Liver (tissue), 9 donors: ENCODE measurements around the gene TMEM141. TPM values are rescaled to one million over a fixed set of nuclear protein-coding genes. Genes with fewer than 3 reads are reported as not detected.

Experiments used
- DNase-seq: peaks from one replicate; pipeline ENCODE4 v3.0.0-alpha.2; 2017; ENCODE audit warnings: low spot score
- H3K27ac ChIP-seq, 2 donors: one replicate each; pipeline ENCODE4 v1.7.0; 2013; ENCODE audit warnings: inconsistent platforms in 2 of 2, low read length in 2 of 2, control low read depth in 1 of 2, low read depth in 1 of 2, mild to moderate bottlenecking in 1 of 2
- H3K27me3 ChIP-seq, 4 donors: one replicate each; pipeline versions ENCODE4 v1.6.1 to v1.7.0; 2013; ENCODE audit warnings: low read length in 3 of 4, inconsistent platforms in 1 of 4, mild to moderate bottlenecking in 1 of 4, moderate library complexity in 1 of 4; ENCODE audit not compliant: control insufficient read depth in 4 of 4, insufficient read depth in 4 of 4
- H3K36me3 ChIP-seq, 4 donors: one replicate each; pipeline versions ENCODE4 v1.6.1 to v1.7.0; 2013; ENCODE audit warnings: low read length in 3 of 4, mild to moderate bottlenecking in 3 of 4, low read depth in 1 of 4, moderate library complexity in 1 of 4; ENCODE audit not compliant: control insufficient read depth in 4 of 4, insufficient read depth in 3 of 4
- H3K4me1 ChIP-seq, 4 donors: one replicate each; pipeline versions ENCODE4 v1.6.1 to v1.7.0; 2013; ENCODE audit warnings: low read length in 3 of 4, mild to moderate bottlenecking in 3 of 4, moderate library complexity in 1 of 4; ENCODE audit not compliant: control insufficient read depth in 4 of 4, insufficient read depth in 4 of 4
- H3K4me3 ChIP-seq, 3 donors: one replicate each; pipeline versions ENCODE4 v1.6.1 to v1.7.0; 2013; ENCODE audit warnings: low read length in 3 of 3, control low read depth in 1 of 3, low read depth in 1 of 3, mild to moderate bottlenecking in 1 of 3
- H3K9ac ChIP-seq, 2 donors: one replicate each; pipeline ENCODE4 v1.7.0; 2013; ENCODE audit warnings: low read length in 2 of 2, mild to moderate bottlenecking in 2 of 2, moderate library complexity in 2 of 2, control low read depth in 1 of 2, low read depth in 1 of 2
- H3K9me3 ChIP-seq, 4 donors: one replicate each; pipeline versions ENCODE4 v1.6.1 to v1.7.0; 2013; ENCODE audit warnings: low read length in 3 of 4; ENCODE audit not compliant: control insufficient read depth in 4 of 4
- EGR1 ChIP-seq, 2 donors: IDR thresholded peaks; 2 replicates each; pipeline ENCODE4 v1.6.1; 2016 to 2018; ENCODE audit warnings: antibody characterized with exemption in 2 of 2, low read depth in 2 of 2
- FOXA1 ChIP-seq: IDR thresholded peaks from 2 replicates; pipeline ENCODE4 v1.6.1; 2016; ENCODE audit warnings: antibody characterized with exemption
- FOXA2 ChIP-seq: IDR thresholded peaks from 2 replicates; pipeline ENCODE4 v1.6.1; 2016; ENCODE audit warnings: antibody characterized with exemption
- GABPA ChIP-seq, 2 donors: IDR thresholded peaks in 1 of 2; conservative IDR thresholded peaks in 1 of 2; 2 replicates each; pipeline ENCODE4 v1.6.1; 2016; ENCODE audit warnings: antibody characterized with exemption in 2 of 2, mild to moderate bottlenecking in 1 of 2, moderate library complexity in 1 of 2
- HNF4A ChIP-seq, 2 donors: conservative IDR thresholded peaks; 2 replicates each; pipeline ENCODE4 v1.6.1; 2016; ENCODE audit warnings: antibody characterized with exemption in 2 of 2, mild to moderate bottlenecking in 2 of 2
- HNF4G ChIP-seq: IDR thresholded peaks from 2 replicates; pipeline ENCODE4 v1.6.1; 2016; ENCODE audit warnings: antibody characterized with exemption
- JUND ChIP-seq, 2 donors: IDR thresholded peaks; 2 replicates each; pipeline ENCODE4 v1.6.1; 2016; ENCODE audit warnings: antibody characterized with exemption in 2 of 2
- NR2F2 ChIP-seq: IDR thresholded peaks from 2 replicates; pipeline ENCODE4 v1.6.1; 2016; ENCODE audit warnings: antibody characterized with exemption
- RAD21 ChIP-seq, 2 donors: IDR thresholded peaks; 2 replicates each; pipeline ENCODE4 v1.6.1; 2016; ENCODE audit warnings: antibody characterized with exemption in 2 of 2, mild to moderate bottlenecking in 2 of 2
- RXRA ChIP-seq, 2 donors: IDR thresholded peaks; 2 replicates each; pipeline ENCODE4 v1.6.1; 2017 to 2018; ENCODE audit warnings: antibody characterized with exemption in 2 of 2, mild to moderate bottlenecking in 1 of 2
- SP1 ChIP-seq: IDR thresholded peaks from 2 replicates; pipeline ENCODE4 v1.6.1; 2018; ENCODE audit warnings: antibody characterized with exemption, mild to moderate bottlenecking
- TAF1 ChIP-seq: conservative IDR thresholded peaks from 2 replicates; pipeline ENCODE4 v1.6.1; 2016; ENCODE audit warnings: antibody characterized with exemption, mild to moderate bottlenecking
- YY1 ChIP-seq: IDR thresholded peaks from 2 replicates; pipeline ENCODE4 v1.6.1; 2016; ENCODE audit warnings: antibody characterized with exemption, mild to moderate bottlenecking
- WGBS: extraction: QIAGEN DNeasy Blood & Tissue Kit; methylation state at CpG from one replicate; pipeline ENCODE4 v1.1.7; 2013; 5-methylcytosine and 5-hydroxymethylcytosine counted together
- polyA plus RNA-seq, 2 donors: library from polyadenylated mRNA; stranded (reverse) in 1 of 2; unstranded in 1 of 2; fragments of 200-250 nt in 1 of 2; fragments of >200 nt in 1 of 2; fragmentation: Nextera tagmentation in 1 of 2; extraction: Ambion mirVana in 1 of 2; gene quantifications; one replicate each; pipeline versions ENCODE4 v1.2.1 to v1.2.3, GENCODE V29; 2013 to 2015
- total RNA-seq, 2 donors: library from RNA; depleted of rRNA; stranded (reverse); fragments of >200 nt; gene quantifications; one replicate each; pipeline ENCODE4 v1.2.3, GENCODE V29; 2014
- TF ChIP-seq, protein P1 (sequence below): IDR thresholded peaks from 2 replicates; pipeline ENCODE4 v1.6.1; 2016; ENCODE audit warnings: antibody characterized with exemption, mild to moderate bottlenecking
- TF ChIP-seq, protein P2 (sequence below): IDR thresholded peaks from 2 replicates; pipeline ENCODE4 v1.6.1; 2016; ENCODE audit warnings: antibody characterized with exemption
- TF ChIP-seq, protein P3 (sequence below): fragments of 150-350 bp; IDR thresholded peaks from 2 replicates; pipeline ENCODE4 v1.5.1; 2017; ENCODE audit warnings: improper control_type of control experiment, low read depth, low read length; ENCODE audit not compliant: missing input control
- donor health status: healthy.
- donor health status: healthy.
- donor health status: healthy.
- donor health status: healthy.
- donor health status: healthy.

The TMEM141 gene
- total and polyA plus RNA-seq, 4 donors = 32.2 to 74.7 (median 66.2) TPM

DNA sequence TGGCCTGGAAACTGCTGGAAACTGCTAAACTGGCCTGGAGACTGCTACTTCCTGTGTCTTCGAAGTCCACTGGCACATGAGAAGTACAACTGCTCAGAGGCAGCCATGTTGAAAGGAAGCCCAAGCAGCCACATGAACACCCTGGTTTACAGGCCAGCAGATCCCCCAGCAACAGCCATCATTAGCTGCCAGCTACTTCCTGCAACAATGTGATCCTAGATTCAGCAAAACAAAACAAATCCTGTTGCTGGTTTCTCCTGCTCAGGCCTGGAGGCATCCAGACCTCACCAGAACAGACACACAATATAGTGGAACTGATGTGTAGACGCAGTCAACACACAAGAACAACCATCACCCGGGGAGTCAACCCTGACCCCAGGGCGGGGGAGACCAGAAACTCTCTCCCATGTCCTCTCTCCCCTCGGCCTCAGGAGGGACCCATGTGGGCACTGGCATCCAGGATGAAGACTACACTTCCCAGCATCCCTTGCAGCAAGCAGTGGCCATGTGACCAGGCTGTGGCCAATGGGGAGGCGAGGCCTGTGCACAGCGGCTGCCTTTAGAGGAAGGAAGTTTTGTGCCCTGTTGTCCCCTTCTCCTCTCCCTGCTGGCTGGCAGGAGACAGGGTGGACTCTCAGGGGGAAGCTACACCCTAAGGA is 17.6 kb upstream of the TMEM141 start:
- WGBS = 86% methylated on average over 7 of the region's 7 CpGs
- no peaks in the 10 kb centered on the region for H3K27me3 ChIP-seq
- no peak for DNase-seq
- no peaks in the 10 kb centered on the region for H3K36me3 ChIP-seq
- H3K9ac ChIP-seq = no peak overlapping the region
- TF ChIP-seq FOXA2 (no peak), YY1 (no peak), SP1 (no peak)
- TF ChIP-seq, protein P1, sequence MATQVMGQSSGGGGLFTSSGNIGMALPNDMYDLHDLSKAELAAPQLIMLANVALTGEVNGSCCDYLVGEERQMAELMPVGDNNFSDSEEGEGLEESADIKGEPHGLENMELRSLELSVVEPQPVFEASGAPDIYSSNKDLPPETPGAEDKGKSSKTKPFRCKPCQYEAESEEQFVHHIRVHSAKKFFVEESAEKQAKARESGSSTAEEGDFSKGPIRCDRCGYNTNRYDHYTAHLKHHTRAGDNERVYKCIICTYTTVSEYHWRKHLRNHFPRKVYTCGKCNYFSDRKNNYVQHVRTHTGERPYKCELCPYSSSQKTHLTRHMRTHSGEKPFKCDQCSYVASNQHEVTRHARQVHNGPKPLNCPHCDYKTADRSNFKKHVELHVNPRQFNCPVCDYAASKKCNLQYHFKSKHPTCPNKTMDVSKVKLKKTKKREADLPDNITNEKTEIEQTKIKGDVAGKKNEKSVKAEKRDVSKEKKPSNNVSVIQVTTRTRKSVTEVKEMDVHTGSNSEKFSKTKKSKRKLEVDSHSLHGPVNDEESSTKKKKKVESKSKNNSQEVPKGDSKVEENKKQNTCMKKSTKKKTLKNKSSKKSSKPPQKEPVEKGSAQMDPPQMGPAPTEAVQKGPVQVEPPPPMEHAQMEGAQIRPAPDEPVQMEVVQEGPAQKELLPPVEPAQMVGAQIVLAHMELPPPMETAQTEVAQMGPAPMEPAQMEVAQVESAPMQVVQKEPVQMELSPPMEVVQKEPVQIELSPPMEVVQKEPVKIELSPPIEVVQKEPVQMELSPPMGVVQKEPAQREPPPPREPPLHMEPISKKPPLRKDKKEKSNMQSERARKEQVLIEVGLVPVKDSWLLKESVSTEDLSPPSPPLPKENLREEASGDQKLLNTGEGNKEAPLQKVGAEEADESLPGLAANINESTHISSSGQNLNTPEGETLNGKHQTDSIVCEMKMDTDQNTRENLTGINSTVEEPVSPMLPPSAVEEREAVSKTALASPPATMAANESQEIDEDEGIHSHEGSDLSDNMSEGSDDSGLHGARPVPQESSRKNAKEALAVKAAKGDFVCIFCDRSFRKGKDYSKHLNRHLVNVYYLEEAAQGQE = no peak
- H3K27ac ChIP-seq = no peak overlapping the region
- peaks cover 4 to 8% (median 5%) of the 10 kb centered on the region in 4 donors for H3K9me3 ChIP-seq
- H3K4me1 ChIP-seq = peaks cover 0 to 2% (median 0%) of the 10 kb centered on the region in 4 donors
- no peak overlapping the region for H3K4me3 ChIP-seq

DNA sequence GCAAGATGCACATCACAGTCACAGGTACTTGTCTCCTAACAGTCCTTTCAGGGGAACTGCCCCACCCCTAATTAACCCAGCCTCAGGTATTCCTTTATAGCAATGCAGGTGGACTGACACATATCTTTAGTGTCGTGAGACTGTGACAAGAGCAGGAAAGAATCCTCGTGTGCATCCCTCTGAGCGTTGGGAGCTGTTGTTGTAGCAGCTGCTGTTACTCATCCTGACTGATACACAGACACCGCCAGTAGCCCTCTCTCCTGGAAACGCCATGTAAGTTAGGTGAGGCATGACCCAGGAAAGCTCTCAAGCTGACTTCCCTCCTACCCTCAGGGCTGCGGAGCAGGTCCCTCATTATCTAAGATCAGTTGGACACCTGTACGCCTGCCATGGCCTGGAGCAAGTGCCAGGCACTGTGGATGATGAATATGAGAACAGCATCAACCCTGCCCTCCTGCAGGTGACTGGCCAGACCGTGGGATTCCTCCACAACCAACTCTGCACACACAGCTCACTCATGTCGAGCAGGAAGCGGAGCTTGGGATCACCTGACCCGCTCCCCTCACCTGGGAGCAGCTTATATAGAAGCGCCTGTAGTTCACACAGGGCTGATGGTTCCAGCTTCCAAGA is 16.6 kb upstream of the TMEM141 start:
- H3K27ac ChIP-seq = no peak overlapping the region
- TF ChIP-seq FOXA2 = no peak
- TF ChIP-seq FOXA1 = no peak
- TF ChIP-seq, protein P2, sequence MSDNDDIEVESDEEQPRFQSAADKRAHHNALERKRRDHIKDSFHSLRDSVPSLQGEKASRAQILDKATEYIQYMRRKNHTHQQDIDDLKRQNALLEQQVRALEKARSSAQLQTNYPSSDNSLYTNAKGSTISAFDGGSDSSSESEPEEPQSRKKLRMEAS = no peak
- TF ChIP-seq TAF1 = no peak
- no peak for TF ChIP-seq RAD21 (IDR thresholded peaks at IDR 0.05)
- TF ChIP-seq, protein P3, sequence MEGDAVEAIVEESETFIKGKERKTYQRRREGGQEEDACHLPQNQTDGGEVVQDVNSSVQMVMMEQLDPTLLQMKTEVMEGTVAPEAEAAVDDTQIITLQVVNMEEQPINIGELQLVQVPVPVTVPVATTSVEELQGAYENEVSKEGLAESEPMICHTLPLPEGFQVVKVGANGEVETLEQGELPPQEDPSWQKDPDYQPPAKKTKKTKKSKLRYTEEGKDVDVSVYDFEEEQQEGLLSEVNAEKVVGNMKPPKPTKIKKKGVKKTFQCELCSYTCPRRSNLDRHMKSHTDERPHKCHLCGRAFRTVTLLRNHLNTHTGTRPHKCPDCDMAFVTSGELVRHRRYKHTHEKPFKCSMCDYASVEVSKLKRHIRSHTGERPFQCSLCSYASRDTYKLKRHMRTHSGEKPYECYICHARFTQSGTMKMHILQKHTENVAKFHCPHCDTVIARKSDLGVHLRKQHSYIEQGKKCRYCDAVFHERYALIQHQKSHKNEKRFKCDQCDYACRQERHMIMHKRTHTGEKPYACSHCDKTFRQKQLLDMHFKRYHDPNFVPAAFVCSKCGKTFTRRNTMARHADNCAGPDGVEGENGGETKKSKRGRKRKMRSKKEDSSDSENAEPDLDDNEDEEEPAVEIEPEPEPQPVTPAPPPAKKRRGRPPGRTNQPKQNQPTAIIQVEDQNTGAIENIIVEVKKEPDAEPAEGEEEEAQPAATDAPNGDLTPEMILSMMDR = no peak
- no peak for TF ChIP-seq HNF4G
- no peak for TF ChIP-seq JUND (IDR thresholded peaks at IDR 0.05)
- H3K9me3 ChIP-seq = peaks cover 4 to 8% (median 5%) of the 10 kb centered on the region in 4 donors
- H3K4me1 ChIP-seq = peaks cover 0 to 2% (median 0%) of the 10 kb centered on the region in 4 donors
- H3K36me3 ChIP-seq = no peaks in the 10 kb centered on the region
- no peak overlapping the region for H3K4me3 ChIP-seq
- H3K27me3 ChIP-seq = no peaks in the 10 kb centered on the region
- 96% methylated on average over 12 of the region's 12 CpGs for WGBS
- no peak for DNase-seq
- no peak overlapping the region for H3K9ac ChIP-seq

DNA sequence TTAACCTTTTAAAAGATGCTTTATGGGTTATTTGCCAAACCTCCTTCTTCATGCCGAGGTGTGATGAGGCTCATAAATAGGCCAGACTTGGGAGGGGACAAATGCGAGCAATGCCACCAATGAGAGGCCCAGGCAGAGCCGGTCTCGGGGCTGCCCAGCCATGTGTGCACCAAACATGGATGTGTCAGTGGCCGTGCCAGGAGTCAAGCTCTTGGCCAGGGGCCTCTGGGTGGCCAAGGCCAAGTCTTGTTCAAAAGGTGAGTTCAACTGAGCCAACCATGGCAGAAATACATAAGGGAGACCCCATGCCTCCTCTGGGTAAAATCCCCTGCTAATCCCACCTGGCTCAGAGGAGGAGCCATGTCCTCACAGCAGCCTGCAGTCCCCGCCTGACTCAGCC is 16.0 kb upstream of the TMEM141 start:
- no peak overlapping the region for H3K9ac ChIP-seq
- no peak overlapping the region for H3K4me3 ChIP-seq
- H3K9me3 ChIP-seq = peaks cover 4 to 8% (median 5%) of the 10 kb centered on the region in 4 donors
- H3K36me3 ChIP-seq = no peaks in the 10 kb centered on the region
- no peak for DNase-seq
- peaks cover 0 to 2% (median 0%) of the 10 kb centered on the region in 4 donors for H3K4me1 ChIP-seq
- H3K27me3 ChIP-seq = no peaks in the 10 kb centered on the region
- WGBS = 94% methylated on average over 6 of the region's 6 CpGs
- no peak overlapping the region for H3K27ac ChIP-seq
- TF ChIP-seq JUND (IDR thresholded peaks at IDR 0.05) (no peak), NR2F2 (no peak), EGR1 (IDR thresholded peaks at IDR 0.05; ENCODE audit: low read depth in 2 of 2) (no peak), SP1 (no peak), TAF1 (no peak), RXRA (IDR thresholded peaks at IDR 0.05) (no peak), HNF4A (conservative IDR thresholded peaks at IDR 0.05) (no peak), FOXA1 (no peak), GABPA (IDR thresholded peaks at IDR 0.05 in 1 of 2, conservative IDR thresholded peaks at IDR 0.05 in 1 of 2) (no peak), YY1 (no peak)
- TF ChIP-seq, protein P1 = no peak
- TF ChIP-seq, protein P2 = no peak
